ENCODE data around the gene ATP10B. TPM values are rescaled to one million over a fixed set of nuclear protein-coding genes. Genes with fewer than 3 reads are reported as not detected.

Gene ATP10B
- total RNA-seq, 3 donors from 2014 or later (not counting 1 experiment from before 2014, with no cell fraction given) = not detected

DNA sequence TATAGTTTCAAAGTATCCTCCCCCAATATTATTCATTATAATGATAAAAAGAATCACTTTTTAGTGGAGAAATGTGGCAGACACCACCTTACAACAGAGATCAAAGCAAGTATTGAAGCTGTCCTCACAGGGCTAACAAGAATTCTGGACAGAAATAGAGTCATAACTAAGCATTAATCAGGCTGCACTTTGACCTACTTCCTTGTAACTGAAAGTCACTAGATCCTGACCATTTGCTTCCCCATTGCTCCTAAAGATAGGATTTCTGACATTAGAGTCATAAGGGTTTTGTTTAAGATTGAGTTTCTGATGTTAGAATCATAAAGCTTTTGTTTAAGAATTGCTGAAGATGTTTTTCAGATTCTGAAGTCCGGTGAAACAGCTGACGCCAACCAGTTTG, 159.7 kb downstream of the ATP10B start:
- TF ChIP-seq, protein P1, sequence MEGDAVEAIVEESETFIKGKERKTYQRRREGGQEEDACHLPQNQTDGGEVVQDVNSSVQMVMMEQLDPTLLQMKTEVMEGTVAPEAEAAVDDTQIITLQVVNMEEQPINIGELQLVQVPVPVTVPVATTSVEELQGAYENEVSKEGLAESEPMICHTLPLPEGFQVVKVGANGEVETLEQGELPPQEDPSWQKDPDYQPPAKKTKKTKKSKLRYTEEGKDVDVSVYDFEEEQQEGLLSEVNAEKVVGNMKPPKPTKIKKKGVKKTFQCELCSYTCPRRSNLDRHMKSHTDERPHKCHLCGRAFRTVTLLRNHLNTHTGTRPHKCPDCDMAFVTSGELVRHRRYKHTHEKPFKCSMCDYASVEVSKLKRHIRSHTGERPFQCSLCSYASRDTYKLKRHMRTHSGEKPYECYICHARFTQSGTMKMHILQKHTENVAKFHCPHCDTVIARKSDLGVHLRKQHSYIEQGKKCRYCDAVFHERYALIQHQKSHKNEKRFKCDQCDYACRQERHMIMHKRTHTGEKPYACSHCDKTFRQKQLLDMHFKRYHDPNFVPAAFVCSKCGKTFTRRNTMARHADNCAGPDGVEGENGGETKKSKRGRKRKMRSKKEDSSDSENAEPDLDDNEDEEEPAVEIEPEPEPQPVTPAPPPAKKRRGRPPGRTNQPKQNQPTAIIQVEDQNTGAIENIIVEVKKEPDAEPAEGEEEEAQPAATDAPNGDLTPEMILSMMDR (IDR thresholded peaks at IDR 0.05) = no peak
- DNase-seq = no peak
- H3K36me3 Mint-ChIP-seq = no peaks in the 10 kb centered on the region
- 93% methylated on average over 2 of the region's 2 CpGs for WGBS (ENCODE audit: insufficient coverage)
- intact Hi-C loops (cut with micrococcal nuclease) = no loop called here
- no peaks in the 10 kb centered on the region for H3K9me3 ChIP-seq (ENCODE audit: control insufficient read depth, insufficient read depth, low read length)
- no peaks in the 10 kb centered on the region for H3K27me3 Mint-ChIP-seq (ENCODE audit: low read depth in 2 of 2)
- H3K27ac Mint-ChIP-seq = no peak overlapping the region
- ATAC-seq = no peak
- no peak overlapping the region for H3K4me3 Mint-ChIP-seq
- no peaks in the 10 kb centered on the region for H3K4me1 Mint-ChIP-seq
- H3K27ac ChIP-seq (ENCODE audit: low read length) = no peak overlapping the region
- H3K27me3 ChIP-seq (ENCODE audit: control insufficient read depth, insufficient read depth, low read length) = no peaks in the 10 kb centered on the region
- H3K36me3 ChIP-seq (ENCODE audit: control insufficient read depth, insufficient read depth, low read length) = no peaks in the 10 kb centered on the region
- no peaks in the 10 kb centered on the region for H3K4me1 ChIP-seq (ENCODE audit: control insufficient read depth, insufficient read depth, low read length)
- no peak overlapping the region for H3K4me3 ChIP-seq (ENCODE audit: low read length)
- no peaks in the 10 kb centered on the region for H3K9me3 Mint-ChIP-seq

- intact Hi-C loops (cut with micrococcal nuclease) = no loop called here
- Mint-ChIP-seq H3K4me3 (no peak overlapping the region), H3K27ac (no peak overlapping the region), H3K27me3 (ENCODE audit: low read depth in 2 of 2) (peaks cover 0 to 3% of the 10 kb centered on the region in 2 donors), H3K9me3 (no peaks in the 10 kb centered on the region), H3K4me1 (no peaks in the 10 kb centered on the region), H3K36me3 (no peaks in the 10 kb centered on the region)
- Histone ChIP-seq H3K27ac (ENCODE audit: low read length) (no peak overlapping the region), H3K4me3 (ENCODE audit: low read length) (no peak overlapping the region), H3K27me3 (ENCODE audit: control insufficient read depth, insufficient read depth, low read length) (no peaks in the 10 kb centered on the region), H3K9me3 (ENCODE audit: control insufficient read depth, insufficient read depth, low read length) (no peaks in the 10 kb centered on the region), H3K36me3 (ENCODE audit: control insufficient read depth, insufficient read depth, low read length) (no peaks in the 10 kb centered on the region), H3K4me1 (ENCODE audit: control insufficient read depth, insufficient read depth, low read length) (no peaks in the 10 kb centered on the region)
- DNase-seq (no peak), ATAC-seq (no peak)
- TF ChIP-seq, protein P1 (IDR thresholded peaks at IDR 0.05) = no peak
- 58% methylated on average over 6 of the region's 6 CpGs for WGBS (ENCODE audit: insufficient coverage)
Observed at GRCh38 chr5:160685695-160686094, 166.3 kb downstream of the ATP10B start.

GRCh38 chr5:160685219-160685618, 166.8 kb downstream of the ATP10B start:
- no peak overlapping the region for H3K4me3 ChIP-seq (ENCODE audit: low read length)
- H3K27ac ChIP-seq (ENCODE audit: low read length) = no peak overlapping the region
- H3K4me1 ChIP-seq (ENCODE audit: control insufficient read depth, insufficient read depth, low read length) = no peaks in the 10 kb centered on the region
- no peak overlapping the region for H3K27ac Mint-ChIP-seq
- no peak overlapping the region for H3K4me3 Mint-ChIP-seq
- H3K9me3 Mint-ChIP-seq = no peaks in the 10 kb centered on the region
- no peaks in the 10 kb centered on the region for H3K27me3 ChIP-seq (ENCODE audit: control insufficient read depth, insufficient read depth, low read length)
- intact Hi-C loops (cut with micrococcal nuclease) = no loop called here
- H3K36me3 ChIP-seq (ENCODE audit: control insufficient read depth, insufficient read depth, low read length) = no peaks in the 10 kb centered on the region
- TF ChIP-seq, protein P1 (IDR thresholded peaks at IDR 0.05) = no peak
- H3K27me3 Mint-ChIP-seq (ENCODE audit: low read depth in 2 of 2) = peaks cover 0 to 3% of the 10 kb centered on the region in 2 donors
- H3K36me3 Mint-ChIP-seq = no peaks in the 10 kb centered on the region
- H3K4me1 Mint-ChIP-seq = no peaks in the 10 kb centered on the region
- 41% methylated on average over 1 of the region's 1 CpG for WGBS (ENCODE audit: insufficient coverage)
- ATAC-seq (no peak), DNase-seq (no peak)
- no peaks in the 10 kb centered on the region for H3K9me3 ChIP-seq (ENCODE audit: control insufficient read depth, insufficient read depth, low read length)

- H3K4me3 Mint-ChIP-seq = no peak overlapping the region
- H3K27me3 Mint-ChIP-seq (ENCODE audit: low read depth in 2 of 2) = peaks cover 0 to 8% of the 10 kb centered on the region in 2 donors
Observed at GRCh38 chr5:160679567-160680309, 172.3 kb downstream of the ATP10B start.

More at GRCh38 chr5:160679567-160680309, 172.3 kb downstream of the ATP10B start:
- DNase-seq = no peak
- Mint-ChIP-seq H3K9me3 (no peaks in the 10 kb centered on the region), H3K27ac (no peak overlapping the region), H3K4me1 (no peaks in the 10 kb centered on the region), H3K36me3 (no peaks in the 10 kb centered on the region)
- no peak overlapping the region for H3K27ac ChIP-seq (ENCODE audit: low read length)
- TF ChIP-seq, protein P1 (IDR thresholded peaks at IDR 0.05) = no peak
- H3K9me3 ChIP-seq (ENCODE audit: control insufficient read depth, insufficient read depth, low read length) = no peaks in the 10 kb centered on the region
- no peaks in the 10 kb centered on the region for H3K4me1 ChIP-seq (ENCODE audit: control insufficient read depth, insufficient read depth, low read length)
- WGBS (ENCODE audit: insufficient coverage) = 84% methylated on average over 6 of the region's 6 CpGs
- H3K27me3 ChIP-seq (ENCODE audit: control insufficient read depth, insufficient read depth, low read length) = no peaks in the 10 kb centered on the region
- no peak for ATAC-seq
- no peaks in the 10 kb centered on the region for H3K36me3 ChIP-seq (ENCODE audit: control insufficient read depth, insufficient read depth, low read length)
- intact Hi-C loops (cut with micrococcal nuclease) = no loop called here
- no peak overlapping the region for H3K4me3 ChIP-seq (ENCODE audit: low read length)

Measured in natural killer cell (primary cell).